HL-60 (cell line): ENCODE data around the gene KYNU.

Experiments used
- CTCF ChIP-seq: IDR thresholded peaks from one replicate; pipeline ENCODE4 v1.5.1; 2011; ENCODE audit warnings: low read length, control low read depth, inconsistent platforms; ENCODE audit not compliant: insufficient read depth
- TF ChIP-seq, protein P1 (sequence below): IDR thresholded peaks from 2 replicates; pipeline ENCODE4 v1.6.1; 2012; ENCODE audit warnings: low read depth; ENCODE audit not compliant: insufficient replicate concordance

GRCh38 chr2:142935563-142936089, 58.2 kb downstream of the KYNU start:
- TF ChIP-seq CTCF: no peak
- TF ChIP-seq, protein P1, sequence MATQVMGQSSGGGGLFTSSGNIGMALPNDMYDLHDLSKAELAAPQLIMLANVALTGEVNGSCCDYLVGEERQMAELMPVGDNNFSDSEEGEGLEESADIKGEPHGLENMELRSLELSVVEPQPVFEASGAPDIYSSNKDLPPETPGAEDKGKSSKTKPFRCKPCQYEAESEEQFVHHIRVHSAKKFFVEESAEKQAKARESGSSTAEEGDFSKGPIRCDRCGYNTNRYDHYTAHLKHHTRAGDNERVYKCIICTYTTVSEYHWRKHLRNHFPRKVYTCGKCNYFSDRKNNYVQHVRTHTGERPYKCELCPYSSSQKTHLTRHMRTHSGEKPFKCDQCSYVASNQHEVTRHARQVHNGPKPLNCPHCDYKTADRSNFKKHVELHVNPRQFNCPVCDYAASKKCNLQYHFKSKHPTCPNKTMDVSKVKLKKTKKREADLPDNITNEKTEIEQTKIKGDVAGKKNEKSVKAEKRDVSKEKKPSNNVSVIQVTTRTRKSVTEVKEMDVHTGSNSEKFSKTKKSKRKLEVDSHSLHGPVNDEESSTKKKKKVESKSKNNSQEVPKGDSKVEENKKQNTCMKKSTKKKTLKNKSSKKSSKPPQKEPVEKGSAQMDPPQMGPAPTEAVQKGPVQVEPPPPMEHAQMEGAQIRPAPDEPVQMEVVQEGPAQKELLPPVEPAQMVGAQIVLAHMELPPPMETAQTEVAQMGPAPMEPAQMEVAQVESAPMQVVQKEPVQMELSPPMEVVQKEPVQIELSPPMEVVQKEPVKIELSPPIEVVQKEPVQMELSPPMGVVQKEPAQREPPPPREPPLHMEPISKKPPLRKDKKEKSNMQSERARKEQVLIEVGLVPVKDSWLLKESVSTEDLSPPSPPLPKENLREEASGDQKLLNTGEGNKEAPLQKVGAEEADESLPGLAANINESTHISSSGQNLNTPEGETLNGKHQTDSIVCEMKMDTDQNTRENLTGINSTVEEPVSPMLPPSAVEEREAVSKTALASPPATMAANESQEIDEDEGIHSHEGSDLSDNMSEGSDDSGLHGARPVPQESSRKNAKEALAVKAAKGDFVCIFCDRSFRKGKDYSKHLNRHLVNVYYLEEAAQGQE: no peak
